ENCODE data around the gene REV3L.
"Not testable (repeated sequence)": the region's sequence is repeated elsewhere in the genome, so short reads cannot be mapped to it uniquely, and the experiment has no call there.

REV3L gene

GRCh38 chr6:111379302-111379701, 103.7 kb downstream of the REV3L start:
- DNase-seq (ENCODE audit: low read depth in 2 of 2), result no peak

GRCh38 chr6:111377558-111378120, 105.4 kb downstream of the REV3L start:
- DNase-seq (ENCODE audit: low read depth in 2 of 2), result no peak

GRCh38 chr6:111367393-111368088, 115.5 kb downstream of the REV3L start:
- no peak for DNase-seq (ENCODE audit: low read depth in 2 of 2)

- DNase-seq (ENCODE audit: low read depth in 2 of 2), result no peak
Observed at GRCh38 chr6:111361648-111362047, 121.4 kb downstream of the REV3L start.

GRCh38 chr6:111358454-111358853, 124.6 kb downstream of the REV3L start:
- no peak for DNase-seq (ENCODE audit: low read depth in 2 of 2)

GRCh38 chr6:111357705-111358104, 125.3 kb downstream of the REV3L start:
- no peak for DNase-seq (ENCODE audit: low read depth in 2 of 2)

- DNase-seq (ENCODE audit: low read depth in 2 of 2), result no peak
Observed at GRCh38 chr6:111356551-111356950, 126.5 kb downstream of the REV3L start.

GRCh38 chr6:111354758-111355555, 128.1 kb downstream of the REV3L start:
- no peak for DNase-seq (ENCODE audit: low read depth in 2 of 2)

GRCh38 chr6:111353912-111354462, 129.0 kb downstream of the REV3L start:
- DNase-seq (ENCODE audit: low read depth in 2 of 2), result no peak

GRCh38 chr6:111347589-111347988, 135.4 kb downstream of the REV3L start:
- no peak for DNase-seq (ENCODE audit: low read depth in 2 of 2)

- no peak for DNase-seq (ENCODE audit: low read depth in 2 of 2)
Observed at GRCh38 chr6:111342913-111343312, 140.1 kb downstream of the REV3L start.

- DNase-seq (ENCODE audit: low read depth in 2 of 2), result no peak
Observed at GRCh38 chr6:111339294-111339693, 143.7 kb downstream of the REV3L start.

- no peak for DNase-seq (ENCODE audit: low read depth in 2 of 2)
Observed at GRCh38 chr6:111338843-111339242, 144.2 kb downstream of the REV3L start.

- no peak for DNase-seq (ENCODE audit: low read depth in 2 of 2)
Observed at GRCh38 chr6:111337829-111338236, 145.2 kb downstream of the REV3L start.

- DNase-seq (ENCODE audit: low read depth in 2 of 2), result no peak
Observed at GRCh38 chr6:111329882-111330633, 153.0 kb downstream of the REV3L start.

- DNase-seq (ENCODE audit: low read depth in 2 of 2), result no peak
Observed at GRCh38 chr6:111326563-111326962, 156.5 kb downstream of the REV3L start.

GRCh38 chr6:111322145-111322544, 160.9 kb downstream of the REV3L start:
- no peak for DNase-seq (ENCODE audit: low read depth in 2 of 2)

GRCh38 chr6:111307950-111308349, 175.1 kb downstream of the REV3L start:
- DNase-seq (ENCODE audit: low read depth in 2 of 2), result not testable (repeated sequence)

- DNase-seq (ENCODE audit: low read depth in 2 of 2), result no peak
Observed at GRCh38 chr6:111307275-111307858, 175.7 kb downstream of the REV3L start.

- DNase-seq (ENCODE audit: low read depth in 2 of 2), result no peak
Observed at GRCh38 chr6:111306104-111306888, 176.7 kb downstream of the REV3L start.

- no peak for DNase-seq (ENCODE audit: low read depth in 2 of 2)
Observed at GRCh38 chr6:111301946-111302345, 181.1 kb downstream of the REV3L start.

All from stimulated activated CD4-positive, alpha-beta T cell treated with anti-CD3 and anti-CD28 coated beads, Interleukin-1b, Interleukin-23, amount 100 ng/mL, for 1 hour (primary cell).